HG02943 (cell line): ENCODE results near the gene ALG12.
"Not testable (repeated sequence)": the region's sequence is repeated elsewhere in the genome, so short reads cannot be mapped to it uniquely, and the experiment has no call there.

Experiments
- ATAC-seq: cut with Tn5 transposase; IDR thresholded peaks from one replicate; pipeline ENCODE4 v1.9.1; 2021; ENCODE audit warnings: mild to moderate bottlenecking, low read depth, moderate library complexity; ENCODE audit not compliant: unreplicated experiment

ALG12 gene

DNA sequence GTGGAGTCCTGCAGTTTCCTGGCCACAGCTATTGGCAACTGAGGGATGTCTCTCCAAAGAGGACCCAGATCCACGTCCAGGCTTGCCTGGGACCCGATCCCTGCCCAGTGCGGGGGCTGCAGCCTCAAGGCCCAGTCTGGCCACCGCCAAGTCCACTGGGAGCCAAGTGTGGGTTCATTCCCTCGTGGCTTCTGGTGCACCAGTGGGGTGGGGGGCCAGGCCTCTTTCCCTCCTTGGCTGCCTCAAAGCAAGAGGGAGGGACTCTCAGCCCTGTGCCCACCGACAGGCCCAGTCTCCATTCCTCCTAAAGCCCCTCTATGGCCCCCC, 29.0 kb upstream of the ALG12 start:
- no peak for ATAC-seq

DNA sequence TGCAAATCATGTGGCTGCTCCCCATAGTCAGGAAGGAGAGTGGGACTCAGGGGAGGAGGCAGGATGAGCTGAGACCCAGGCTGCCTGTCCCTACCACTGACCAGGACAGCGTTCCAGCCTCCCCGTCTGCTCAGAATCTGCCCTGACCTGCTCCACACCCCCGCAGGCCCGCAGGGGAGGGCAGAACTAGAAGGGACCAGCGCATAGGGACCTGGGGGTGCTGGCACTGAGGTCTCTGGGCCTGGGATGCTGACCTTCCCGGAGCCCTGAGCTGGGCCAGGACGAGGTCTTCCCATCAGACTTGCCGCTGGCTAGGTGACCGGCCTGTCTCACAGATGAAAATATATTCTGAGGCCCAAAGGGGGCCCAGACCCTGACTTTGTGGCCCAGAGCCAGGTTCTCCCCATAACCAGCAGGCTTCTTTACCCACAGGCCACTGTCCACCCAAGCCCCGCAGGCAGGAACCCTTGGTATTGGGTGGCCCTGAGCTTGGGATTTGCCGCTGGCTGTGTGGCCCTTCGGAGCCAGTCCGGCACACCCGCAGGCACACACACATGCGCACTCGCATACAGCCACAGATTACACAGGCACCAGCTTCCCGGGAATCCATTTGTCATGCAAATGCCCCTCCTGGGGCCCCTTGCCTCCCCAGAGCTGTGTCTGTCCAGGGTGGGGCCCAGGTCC, 28.5 kb upstream of the ALG12 start:
- ATAC-seq: no peak

DNA sequence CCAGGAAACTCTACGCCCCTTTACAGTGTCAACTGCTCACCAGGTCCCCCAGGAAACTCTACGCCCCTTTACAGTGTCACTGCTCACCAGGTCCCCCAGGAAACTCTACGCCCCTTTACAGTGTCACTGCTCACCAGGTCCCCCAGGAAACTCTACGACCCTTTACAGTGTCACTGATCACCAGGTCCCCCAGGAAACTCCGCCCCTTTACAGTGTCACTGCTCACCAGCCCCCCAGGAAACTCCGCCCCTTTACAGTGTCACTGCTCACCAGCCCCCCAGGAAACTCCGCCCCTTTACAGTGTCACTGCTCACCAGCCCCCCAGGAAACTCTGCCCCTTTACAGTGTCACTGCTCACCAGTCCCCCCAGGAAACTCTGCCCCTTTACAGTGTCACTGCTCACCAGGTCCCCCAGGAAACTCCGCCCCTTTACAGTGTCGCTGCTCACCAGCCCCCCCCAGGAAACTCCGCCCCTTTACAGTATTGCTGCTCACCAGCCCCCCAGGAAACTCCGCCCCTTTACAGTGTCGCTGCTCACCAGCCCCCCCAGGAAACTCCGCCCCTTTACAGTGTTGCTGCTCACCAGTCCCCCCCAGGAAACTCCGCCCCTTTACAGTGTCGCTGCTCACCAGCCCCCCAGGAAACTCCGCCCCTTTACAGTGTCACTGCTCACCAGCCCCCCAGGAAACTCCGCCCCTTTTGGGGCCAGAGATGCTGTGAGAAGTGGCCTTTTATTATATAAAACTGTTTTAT, 27.0 kb upstream of the ALG12 start:
- not testable (repeated sequence) for ATAC-seq

DNA sequence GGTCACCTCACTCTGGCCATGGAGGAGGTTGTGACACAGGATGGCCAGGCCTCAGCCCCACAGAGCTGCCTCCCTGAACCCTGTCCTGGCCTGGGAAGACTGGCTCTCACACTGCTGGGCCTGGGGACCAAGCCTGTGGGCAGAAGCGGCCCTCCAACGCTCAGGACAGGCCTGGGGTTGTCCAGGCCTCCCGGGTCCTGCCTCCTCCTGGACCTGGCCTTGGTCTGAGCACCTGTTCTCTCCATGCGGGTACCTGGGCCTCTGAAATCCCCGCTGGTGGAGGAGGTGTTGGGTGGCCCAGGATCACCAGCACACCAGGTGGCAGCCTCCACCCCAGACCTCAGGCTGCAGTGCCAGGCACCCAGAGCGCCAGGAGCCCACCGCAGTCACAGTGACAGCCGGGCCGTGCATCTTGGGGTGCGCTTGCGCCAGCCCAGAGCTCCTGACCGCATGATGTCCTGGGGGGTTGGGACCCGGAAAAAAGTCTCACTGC, 26.2 kb upstream of the ALG12 start:
- ATAC-seq: no peak

DNA sequence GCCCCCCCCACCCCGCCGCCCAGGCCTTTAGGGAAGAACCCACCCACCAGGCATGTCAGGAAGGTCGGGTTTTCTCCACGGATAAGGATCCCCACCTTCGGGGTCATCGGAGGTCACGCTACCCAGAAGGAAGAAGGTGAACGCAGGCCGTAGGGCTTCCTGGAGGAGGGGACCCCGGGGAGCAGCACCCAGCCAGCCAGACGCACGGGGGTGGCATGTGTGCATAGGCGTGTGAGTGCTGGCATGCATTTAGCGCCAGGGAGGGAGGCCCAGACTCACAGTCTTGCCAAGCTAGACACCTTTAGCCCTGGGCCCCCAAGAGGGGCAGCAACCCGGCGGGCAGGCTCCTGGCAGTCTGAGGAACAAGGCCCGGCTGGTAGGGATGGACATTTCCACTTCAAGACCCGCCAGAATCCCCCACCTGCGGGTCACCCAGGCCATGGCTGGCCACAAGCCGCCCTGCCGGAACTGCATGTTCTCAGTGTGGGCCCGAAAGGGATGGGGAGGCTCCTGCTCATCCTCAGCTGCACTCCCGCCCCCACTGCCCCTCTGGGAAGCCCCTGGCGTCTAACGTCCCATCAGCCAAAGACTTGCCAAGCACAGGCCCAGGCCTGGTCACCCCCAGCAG, 25.6 kb upstream of the ALG12 start:
- no peak for ATAC-seq

DNA sequence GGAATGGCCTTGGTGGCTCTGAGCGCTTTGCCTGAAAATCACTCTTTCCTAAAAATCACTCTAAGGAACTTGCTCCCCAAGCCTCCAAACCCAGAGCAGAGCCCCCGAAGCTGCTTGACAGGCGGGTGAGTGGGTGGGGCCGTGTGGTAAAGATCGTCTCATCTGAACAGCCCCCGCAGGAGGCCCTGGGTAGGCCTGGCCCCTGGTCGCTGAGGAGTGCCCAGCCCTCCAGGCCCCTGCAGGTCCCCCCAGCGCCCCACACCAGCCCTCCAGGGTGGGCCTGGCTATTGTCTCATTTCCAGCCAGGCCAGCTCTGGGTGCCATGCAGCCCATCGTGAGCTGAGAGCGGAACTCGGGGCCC, 25.1 kb upstream of the ALG12 start:
- no peak for ATAC-seq

DNA sequence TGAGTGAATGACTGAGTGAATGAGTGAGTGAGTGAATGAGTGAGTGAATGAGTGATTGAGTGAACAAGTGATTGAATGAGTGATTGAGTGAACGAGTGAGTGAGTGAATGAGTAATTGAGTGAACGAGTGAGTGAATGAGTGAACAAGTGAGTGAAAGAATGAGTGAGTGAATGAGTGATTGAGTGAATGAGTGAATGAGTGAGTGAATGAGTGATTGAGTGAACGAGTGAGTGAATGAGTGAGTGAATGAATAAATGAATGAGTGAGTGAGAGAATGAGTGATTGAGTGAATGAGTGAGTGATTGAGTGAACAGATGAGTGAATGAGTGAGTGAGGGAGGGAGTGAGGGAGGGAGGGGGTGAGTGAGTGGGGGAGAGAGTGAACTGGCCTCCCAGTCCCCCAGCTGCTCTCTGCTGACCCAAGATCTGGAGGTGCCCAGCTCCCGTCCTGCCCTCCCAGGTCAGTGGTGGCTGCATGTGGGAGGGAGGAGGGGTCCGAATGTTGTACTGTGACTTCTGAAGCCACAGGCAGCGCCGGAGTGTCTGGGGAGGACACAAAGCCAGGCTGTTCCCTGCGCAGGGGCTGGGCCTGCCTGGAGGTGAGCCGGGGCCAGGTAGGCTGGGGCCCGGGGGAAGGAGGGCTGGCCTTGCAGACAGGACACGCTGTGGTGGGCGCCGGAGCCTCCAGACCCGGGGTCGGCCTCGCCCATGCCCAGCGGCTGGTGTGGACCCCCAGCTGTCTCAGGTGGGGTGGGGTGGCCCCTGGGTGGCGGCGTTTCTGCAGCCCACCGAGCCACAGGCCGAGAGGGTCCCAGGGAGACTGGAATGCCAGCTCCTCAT, 24.5 kb upstream of the ALG12 start:
- ATAC-seq: no peak

DNA sequence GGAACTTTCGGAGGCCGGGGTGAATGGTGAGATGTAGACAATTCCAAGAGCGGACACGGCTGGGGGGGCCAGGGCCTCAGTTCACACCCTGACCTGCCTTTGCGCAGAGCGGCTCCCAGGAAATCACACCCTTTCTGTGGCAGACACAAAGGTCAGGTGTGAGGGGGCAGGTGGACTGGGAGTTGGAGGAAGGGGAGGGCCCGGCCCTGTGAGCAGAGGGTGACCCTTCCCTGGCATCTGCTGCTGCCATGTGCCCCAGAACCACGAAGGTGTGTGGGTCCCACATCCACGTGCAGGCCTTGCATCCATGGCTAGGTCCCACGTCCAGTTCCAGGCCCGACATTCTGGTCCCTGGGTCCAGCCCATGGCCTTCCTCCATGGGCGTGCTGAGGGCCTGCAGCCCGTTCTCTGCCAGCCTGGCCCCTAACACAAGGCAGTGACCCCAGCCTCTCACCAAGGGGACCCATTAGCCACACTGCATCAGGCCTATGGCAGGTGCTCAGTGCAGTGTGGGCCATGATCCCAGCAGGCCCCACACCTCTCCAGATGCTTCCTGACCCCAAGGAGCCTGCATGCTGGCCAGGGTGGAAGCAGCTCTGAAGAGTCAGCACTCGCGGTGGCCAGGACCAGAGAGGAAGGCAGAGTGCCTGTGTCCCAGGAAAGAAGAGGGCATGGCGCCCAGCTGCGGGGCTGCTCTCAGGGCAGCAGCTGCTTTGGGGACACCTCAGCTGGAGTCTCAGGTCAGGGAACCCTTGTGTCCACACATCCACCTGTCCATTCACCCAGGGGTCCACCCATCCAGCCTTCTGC, 23.5 kb upstream of the ALG12 start:
- no peak for ATAC-seq

DNA sequence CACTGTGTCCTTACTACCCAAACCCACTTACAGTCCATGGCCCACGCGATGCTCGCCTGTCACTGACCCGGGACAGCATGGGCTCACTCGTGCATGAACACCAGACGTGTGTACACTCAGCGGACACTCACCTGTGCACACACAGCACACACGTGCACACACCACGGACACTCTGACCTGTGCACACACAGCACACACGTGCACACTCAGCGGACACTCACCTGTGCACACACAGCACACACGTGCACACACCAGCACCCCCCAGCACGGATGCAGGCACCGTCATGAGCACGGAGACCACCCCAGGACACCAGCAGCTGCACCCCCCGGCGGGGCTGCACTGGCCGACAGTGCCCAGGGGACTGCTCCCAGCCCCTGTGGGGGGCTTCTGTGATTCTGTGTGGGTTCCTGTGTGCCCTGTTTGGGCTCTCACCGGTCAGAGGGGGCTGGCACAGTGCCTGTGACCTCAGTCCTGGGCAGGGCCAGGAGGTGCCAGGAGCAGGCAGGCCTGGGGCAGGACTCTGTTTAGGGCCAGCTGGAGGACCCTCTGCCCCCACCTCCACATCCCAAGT, 20.4 kb upstream of the ALG12 start:
- ATAC-seq: no peak

DNA sequence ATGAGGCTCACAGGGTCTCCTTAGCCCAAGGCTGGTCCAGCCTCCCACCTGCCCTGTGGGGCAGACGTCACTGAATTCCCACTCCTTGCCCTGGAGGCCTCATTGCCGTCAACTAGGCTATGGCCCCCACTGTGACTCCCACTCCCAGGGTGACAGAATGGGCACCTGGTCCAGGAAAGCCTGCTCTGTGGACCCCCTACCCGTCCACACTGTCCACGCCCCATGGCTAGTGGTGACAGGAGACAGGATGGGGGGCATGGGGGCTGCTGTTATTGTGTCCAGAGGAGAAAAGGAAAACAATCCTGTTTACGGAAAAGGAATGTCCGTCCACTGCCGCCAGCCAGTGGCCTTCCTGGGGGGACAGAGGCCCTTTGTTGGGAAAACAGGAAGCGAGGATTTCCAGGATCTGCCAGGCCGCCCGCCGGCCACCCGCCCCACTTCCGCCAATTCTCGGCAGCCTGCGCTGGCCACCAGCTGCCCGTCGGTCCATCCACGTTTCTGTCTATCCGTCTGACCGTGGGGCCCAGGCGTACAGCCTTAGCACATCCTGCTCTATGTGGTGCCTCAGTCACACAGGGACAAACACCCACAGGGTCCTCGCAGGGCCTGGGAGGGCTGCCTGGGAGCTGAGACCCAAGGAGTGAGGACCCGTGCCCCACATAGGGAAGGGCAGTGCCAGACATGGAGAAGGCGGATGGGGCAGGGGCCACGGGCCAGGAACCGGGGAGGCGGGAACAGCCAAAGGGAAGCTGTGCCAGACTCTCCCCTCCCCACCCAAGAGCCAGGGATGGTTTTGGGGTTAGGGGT, 19.7 kb upstream of the ALG12 start:
- ATAC-seq: no peak

DNA sequence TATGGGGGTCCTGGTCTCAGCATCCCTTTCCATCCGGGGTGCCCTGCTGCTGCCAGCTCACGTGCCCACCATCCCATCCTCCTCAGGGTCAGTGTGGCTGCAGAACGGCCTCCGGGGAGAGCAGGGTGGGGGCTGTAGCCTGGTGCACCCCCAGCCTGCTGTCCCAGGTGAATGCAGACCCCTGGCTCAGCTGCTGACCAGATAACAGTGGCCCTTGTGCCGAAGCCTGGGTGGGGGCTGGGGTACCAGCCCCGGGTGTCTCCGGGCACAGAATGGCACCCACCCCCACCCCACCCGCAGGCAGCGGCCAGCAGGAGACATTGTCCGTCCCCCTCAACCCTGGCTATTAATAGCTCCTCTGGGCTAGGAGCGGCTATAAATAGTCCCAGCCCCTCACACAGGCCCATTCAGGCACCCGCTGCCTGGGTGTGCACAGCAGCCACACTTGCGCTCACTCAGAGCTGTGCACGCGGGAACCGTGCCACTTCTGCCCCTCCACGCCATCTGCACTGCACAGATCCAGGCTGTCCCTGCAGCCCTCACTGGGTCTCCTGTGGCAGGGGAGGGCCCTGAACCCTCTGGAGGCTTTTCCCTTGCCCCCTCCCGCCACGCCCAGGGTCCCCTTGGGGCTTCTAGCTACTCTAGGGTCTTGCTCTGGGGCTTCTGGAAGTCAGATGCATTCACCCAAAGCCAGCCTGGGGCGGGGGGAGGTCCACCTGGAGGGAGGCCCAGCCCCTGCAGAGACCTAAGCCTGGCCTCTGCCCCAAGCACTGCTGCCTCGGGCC, 18.9 kb upstream of the ALG12 start:
- no peak for ATAC-seq

DNA sequence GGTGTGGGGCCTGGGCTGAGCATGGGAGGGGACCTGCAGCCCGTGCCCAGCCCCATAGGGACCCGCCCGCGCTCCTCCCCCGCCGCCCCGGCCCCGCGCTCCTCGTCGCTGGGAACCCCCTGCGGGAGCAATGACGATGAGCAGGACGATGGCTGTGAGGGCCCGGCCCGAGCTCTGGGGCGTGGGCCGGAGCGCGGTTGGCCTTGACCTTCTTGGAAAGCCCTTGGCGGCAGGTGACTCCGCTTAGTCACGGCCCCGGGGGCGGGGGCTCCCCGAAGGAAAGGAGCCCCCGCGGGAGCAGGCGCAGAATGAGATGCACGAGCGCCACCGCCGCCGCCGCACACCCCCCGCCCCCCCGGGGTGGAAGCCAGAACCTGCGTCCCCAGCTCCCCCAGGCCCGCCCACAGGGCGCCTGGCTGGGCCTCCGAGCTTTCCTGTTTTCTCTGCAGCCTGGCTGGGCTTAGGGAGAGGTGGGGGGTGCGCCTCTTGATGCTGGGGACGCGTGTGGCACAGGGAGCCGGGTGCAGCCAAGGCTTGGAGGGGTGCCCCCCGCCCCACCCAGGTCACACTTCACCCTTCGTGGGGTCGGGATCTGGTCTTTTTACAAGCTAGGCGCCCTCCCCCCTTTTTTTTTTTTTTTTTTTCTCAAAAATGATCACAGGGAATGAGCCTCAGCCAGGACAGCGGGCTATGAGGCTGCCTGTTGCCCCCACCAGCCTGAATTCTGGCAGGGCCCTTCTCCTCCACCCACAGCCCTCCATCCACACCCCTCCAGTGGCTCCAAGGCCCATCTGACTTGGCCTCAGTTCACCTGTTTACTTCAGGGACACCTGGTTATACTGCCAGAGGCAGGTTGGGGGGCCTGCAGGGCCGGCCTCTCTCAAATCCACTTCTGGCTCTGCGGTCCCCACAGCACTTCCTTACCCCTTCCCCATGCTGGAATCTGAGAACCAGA, 18.1 kb upstream of the ALG12 start:
- ATAC-seq: peak; percentile 49

DNA sequence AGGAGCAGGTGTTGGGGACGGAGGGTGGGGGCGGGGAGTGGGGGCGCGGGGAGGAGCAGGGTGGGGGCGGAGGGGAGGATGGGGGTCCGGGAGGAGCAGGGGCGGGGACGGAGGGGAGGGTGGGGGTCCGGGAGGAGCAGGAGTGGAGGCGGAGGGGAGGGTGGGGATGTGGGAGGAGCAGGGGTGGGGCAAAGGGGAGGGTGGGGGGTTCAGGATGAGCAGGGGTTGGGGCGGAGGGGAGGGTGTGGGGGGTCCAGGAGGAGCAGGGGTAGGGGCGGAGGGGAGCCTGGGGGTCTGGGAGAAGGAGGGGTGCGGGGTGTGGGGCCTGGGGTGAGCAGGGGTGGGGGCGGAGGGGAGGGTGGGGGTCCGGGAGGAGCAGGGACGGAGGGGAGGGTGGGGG, 17.3 kb upstream of the ALG12 start:
- ATAC-seq: no peak

DNA sequence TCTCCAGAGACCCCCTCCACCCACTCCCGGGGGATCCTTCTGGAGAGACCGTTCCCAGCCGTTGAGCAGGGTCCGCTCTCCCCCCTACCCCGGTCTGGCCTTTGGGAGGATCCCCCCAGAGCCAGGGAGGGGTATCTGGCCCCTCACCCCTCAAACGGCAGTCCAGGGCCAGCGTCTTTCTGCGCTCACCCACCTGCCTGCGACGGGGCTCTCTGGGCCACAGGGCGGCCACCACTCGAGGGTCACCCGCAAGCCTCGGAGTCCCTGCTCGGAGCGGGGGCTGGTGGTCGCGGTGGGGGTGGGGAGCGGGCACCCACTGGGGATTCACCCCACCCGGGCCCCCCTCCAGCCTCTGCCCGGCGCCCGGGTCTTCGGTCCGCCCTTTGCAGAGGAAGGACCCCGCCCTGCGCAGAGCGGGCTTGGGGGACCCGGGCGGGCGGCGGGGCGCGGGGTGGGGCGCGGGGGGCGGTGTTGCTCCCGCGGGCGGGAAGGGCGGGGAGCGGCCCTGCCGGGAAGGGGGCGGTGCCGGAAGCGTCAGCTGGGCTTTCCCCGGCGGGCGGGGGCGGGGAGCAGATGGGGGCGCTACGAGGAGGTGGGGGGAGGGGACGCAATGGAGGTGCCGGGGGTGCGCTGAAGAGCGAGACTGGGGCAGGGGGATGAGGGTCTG, 16.8 kb upstream of the ALG12 start:
- ATAC-seq: no peak

DNA sequence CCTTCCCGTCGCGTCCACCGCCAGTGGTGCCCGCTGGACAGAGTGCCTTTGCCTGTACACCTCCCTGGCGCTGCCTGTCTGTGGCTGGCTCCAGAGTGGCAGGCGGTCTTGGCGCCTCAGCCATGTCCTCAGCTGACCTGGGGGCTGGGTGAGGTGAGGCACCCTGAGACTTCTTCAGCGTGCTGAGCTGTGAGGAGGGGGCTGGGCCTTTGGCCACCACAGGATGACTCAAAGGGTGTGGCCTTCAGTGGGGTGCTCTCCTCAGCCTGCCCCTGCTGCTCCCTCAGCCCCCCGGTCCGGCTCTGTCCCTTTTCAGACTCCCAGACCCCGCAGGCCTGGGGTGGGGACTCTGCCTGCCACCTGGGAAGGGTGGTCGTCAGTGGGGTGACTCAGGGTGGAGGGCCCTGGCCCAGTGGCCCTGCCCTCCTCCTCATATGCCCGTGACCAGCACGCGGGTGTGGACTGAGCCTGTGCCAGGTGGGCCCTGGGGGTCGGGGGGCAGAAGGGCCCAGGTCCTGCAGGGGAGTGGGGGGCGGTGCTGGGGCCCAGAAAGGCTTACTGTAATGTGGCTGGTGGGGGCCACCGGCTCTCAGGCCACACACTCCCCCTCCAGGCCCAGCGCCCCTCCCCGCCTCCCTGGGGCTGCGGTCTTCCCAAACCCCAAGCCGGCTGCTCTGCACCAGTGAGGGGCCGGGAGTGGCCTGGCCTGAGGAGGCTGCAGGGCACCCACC, 16.1 kb upstream of the ALG12 start:
- ATAC-seq: no peak
